SJSA1 (cell line): ENCODE measurements around the gene GXYLT1. TPM values are rescaled to one million over a fixed set of nuclear protein-coding genes. Genes with fewer than 3 reads are reported as not detected.
"Not testable (repeated sequence)": the region's sequence is repeated elsewhere in the genome, so short reads cannot be mapped to it uniquely, and the experiment has no call there.

Source experiments
- DNase-seq, 2 experiments: peaks; one replicate each; pipeline ENCODE4 v3.0.0-alpha.2; 2015 to 2020; ENCODE audit warnings: low spot score in 2 of 2, low read depth in 1 of 2
- H3K27ac ChIP-seq: fragments of 250-450 bp; sonication (Bioruptor Pico); 2 replicates; pipeline ENCODE4 v1.5.1; 2020; ENCODE audit warnings: mild to moderate bottlenecking, moderate library complexity
- H3K27me3 ChIP-seq: fragments of 250-450 bp; sonication (Bioruptor Pico); replicated peaks from 2 replicates; pipeline ENCODE4 v1.5.1; 2020; ENCODE audit warnings: mild to moderate bottlenecking, moderate library complexity
- H3K36me3 ChIP-seq: fragments of 250-450 bp; sonication (Bioruptor Pico); 2 replicates; pipeline ENCODE4 v1.5.1; 2020; ENCODE audit warnings: mild to moderate bottlenecking
- H3K4me1 ChIP-seq: fragments of 250-450 bp; sonication (Bioruptor Pico); replicated peaks from 2 replicates; pipeline ENCODE4 v1.6.1; 2021; ENCODE audit warnings: mild to moderate bottlenecking
- H3K4me3 ChIP-seq: fragments of 250-450 bp; sonication (Bioruptor Pico); 2 replicates; pipeline ENCODE4 v1.5.1; 2020; ENCODE audit warnings: mild to moderate bottlenecking
- H3K9me3 ChIP-seq: fragments of 250-450 bp; sonication (Bioruptor Pico); replicated peaks from 2 replicates; pipeline ENCODE4 v1.5.1; 2020; ENCODE audit warnings: mild to moderate bottlenecking
- total RNA-seq: library from RNA; depleted of rRNA; stranded (reverse); fragments of >200 nt; shearing (Covaris generic); gene quantifications from 2 replicates; pipeline ENCODE4 v1.2.3, GENCODE V29; 2014; rRNA removed

GXYLT1 gene
- total RNA-seq, 1 experiment from 2014 or later = 24.3 TPM

GRCh38 chr12:42048980-42049379, 95.7 kb downstream of the GXYLT1 start:
- H3K4me1 ChIP-seq, DNase-seq, H3K27me3 ChIP-seq, H3K9me3 ChIP-seq, H3K27ac ChIP-seq, H3K4me3 ChIP-seq, H3K36me3 ChIP-seq: not testable (repeated sequence)

GRCh38 chr12:42039577-42039976, 105.1 kb downstream of the GXYLT1 start:
- DNase-seq = no peak
- Histone ChIP-seq H3K4me3 (no peak overlapping the region), H3K4me1 (no peaks in the 10 kb centered on the region), H3K27me3 (no peaks in the 10 kb centered on the region), H3K9me3 (no peaks in the 10 kb centered on the region; the same call in 1 of the 2 replicates), H3K27ac (no peak overlapping the region), H3K36me3 (no peaks in the 10 kb centered on the region)

GRCh38 chr12:42039176-42039575, 105.5 kb downstream of the GXYLT1 start:
- H3K4me1 ChIP-seq = no peaks in the 10 kb centered on the region
- H3K27me3 ChIP-seq = no peaks in the 10 kb centered on the region
- DNase-seq = no peak
- no peak overlapping the region for H3K4me3 ChIP-seq
- no peaks in the 10 kb centered on the region; the same call in 1 of the 2 replicates for H3K9me3 ChIP-seq
- no peak overlapping the region for H3K27ac ChIP-seq
- H3K36me3 ChIP-seq = no peaks in the 10 kb centered on the region

- H3K27me3 ChIP-seq = peaks cover 2% of the 10 kb centered on the region; the same call in 1 of the 2 replicates
- H3K4me3 ChIP-seq = no peak overlapping the region
- H3K9me3 ChIP-seq = no peaks in the 10 kb centered on the region; the same call in 1 of the 2 replicates
- no peak for DNase-seq
- H3K27ac ChIP-seq = no peak overlapping the region
- H3K36me3 ChIP-seq = no peaks in the 10 kb centered on the region
- no peaks in the 10 kb centered on the region for H3K4me1 ChIP-seq
These were observed 112.7 kb downstream of the GXYLT1 start for GRCh38 chr12:42031847-42032564.

Other genes starting within 250 kb of the GXYLT1 start
- 8.8 and 17.3 TPM in 2 replicates for gene YAF2, start 93.4 kb upstream of the GXYLT1 start, total RNA-seq
- 62.0 and 90.0 TPM in 2 replicates for gene ZCRB1, start 181.2 kb upstream of the GXYLT1 start, total RNA-seq
- 92.4 and 94.3 TPM in 2 replicates for gene PPHLN1, start 181.3 kb upstream of the GXYLT1 start, total RNA-seq